Epidermal melanocyte (primary cell): Measurements from ENCODE around the gene CHST13.
"Not testable (repeated sequence)": the region's sequence is repeated elsewhere in the genome, so short reads cannot be mapped to it uniquely, and the experiment has no call there.

ENCODE experiments used
- DNase-seq: peaks from one replicate; pipeline ENCODE4 v3.0.0; 2011; ENCODE audit warnings: low spot score; ENCODE audit not compliant: insufficient read length

CHST13 gene

GRCh38 chr3:126582311-126582710 lies 58.4 kb downstream of the CHST13 start:
- no peak for DNase-seq

GRCh38 chr3:126591515-126591914 lies 67.6 kb downstream of the CHST13 start:
- not testable (repeated sequence) for DNase-seq
